ENCODE data around the gene CEP170B.

Gene CEP170B

DNA sequence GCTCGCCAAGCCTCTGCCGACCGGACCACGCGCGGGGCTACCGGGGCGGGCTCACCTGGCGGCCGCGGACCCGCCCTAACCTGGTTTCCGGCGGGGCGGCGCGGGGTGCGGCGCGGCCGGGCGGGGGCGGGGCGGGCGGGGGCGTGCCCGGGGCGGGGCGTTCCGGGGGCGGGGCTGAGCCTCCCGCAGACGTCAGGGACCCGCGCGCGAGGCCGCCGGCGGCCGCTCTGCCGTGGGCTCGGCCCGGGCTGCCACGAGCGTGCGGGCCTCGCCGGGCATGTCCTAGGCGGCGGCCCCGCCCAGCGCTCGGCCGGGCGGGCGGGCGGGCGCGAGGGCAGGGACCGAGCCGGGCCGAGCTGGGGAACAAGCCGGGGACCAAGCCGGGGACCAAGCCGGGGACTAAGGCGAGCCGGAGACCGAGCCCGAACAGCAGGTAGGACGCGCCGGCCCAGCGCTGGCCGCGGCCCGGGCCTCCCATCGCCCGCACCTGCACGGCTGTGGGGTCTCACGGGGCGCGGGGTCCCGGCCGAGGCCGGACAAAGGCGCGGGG is at the start of gene CEP170B:
CEP170B (plus strand) TSS at position 188 of the 550 bp plus-strand sequence. CDS start 3,183 bp downstream, outside the sequence.
- H3K27me3 ChIP-seq (ENCODE audit: insufficient read depth, low read depth, severe bottlenecking), result no peaks in the 10 kb centered on the region
- peak within 1 kb of the TSS; percentile 11; the same call in 1 of the 2 replicates for H3K27ac ChIP-seq
- H3K4me3 ChIP-seq (ENCODE audit: low read depth, low read length), result peak within 1 kb of the TSS; percentile 72
- H3K9me3 ChIP-seq (ENCODE audit: severe bottlenecking), result peaks cover 4% of the 10 kb centered on the region
- peak; percentile 24 for DNase-seq
- H3K36me3 ChIP-seq, result peaks cover 3% of the 10 kb centered on the region; the same call in 1 of the 2 replicates
- TF ChIP-seq, protein P1, sequence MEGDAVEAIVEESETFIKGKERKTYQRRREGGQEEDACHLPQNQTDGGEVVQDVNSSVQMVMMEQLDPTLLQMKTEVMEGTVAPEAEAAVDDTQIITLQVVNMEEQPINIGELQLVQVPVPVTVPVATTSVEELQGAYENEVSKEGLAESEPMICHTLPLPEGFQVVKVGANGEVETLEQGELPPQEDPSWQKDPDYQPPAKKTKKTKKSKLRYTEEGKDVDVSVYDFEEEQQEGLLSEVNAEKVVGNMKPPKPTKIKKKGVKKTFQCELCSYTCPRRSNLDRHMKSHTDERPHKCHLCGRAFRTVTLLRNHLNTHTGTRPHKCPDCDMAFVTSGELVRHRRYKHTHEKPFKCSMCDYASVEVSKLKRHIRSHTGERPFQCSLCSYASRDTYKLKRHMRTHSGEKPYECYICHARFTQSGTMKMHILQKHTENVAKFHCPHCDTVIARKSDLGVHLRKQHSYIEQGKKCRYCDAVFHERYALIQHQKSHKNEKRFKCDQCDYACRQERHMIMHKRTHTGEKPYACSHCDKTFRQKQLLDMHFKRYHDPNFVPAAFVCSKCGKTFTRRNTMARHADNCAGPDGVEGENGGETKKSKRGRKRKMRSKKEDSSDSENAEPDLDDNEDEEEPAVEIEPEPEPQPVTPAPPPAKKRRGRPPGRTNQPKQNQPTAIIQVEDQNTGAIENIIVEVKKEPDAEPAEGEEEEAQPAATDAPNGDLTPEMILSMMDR (IDR thresholded peaks at IDR 0.05; ENCODE audit: low read depth, low read length), result no peak

DNA sequence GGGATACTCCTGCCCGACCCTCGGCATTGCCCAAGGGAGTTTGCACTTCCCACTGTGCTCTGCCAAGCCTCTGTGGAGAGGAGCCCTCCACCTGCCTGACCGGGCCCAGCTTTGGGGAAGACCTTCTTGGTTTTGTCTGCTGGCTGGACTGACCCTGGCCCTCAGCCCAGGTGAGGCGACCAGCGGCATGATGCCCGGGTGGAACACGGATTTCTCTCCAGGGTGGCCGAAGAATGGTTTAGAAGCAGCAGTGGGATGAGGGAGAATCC is 48.5 kb upstream of the CEP170B start:
- Histone ChIP-seq H3K9me3 (ENCODE audit: severe bottlenecking) (peaks cover 4% of the 10 kb centered on the region), H3K36me3 (peaks cover 14% of the 10 kb centered on the region), H3K4me3 (ENCODE audit: low read depth, low read length) (peak overlapping the region; percentile 66), H3K27me3 (ENCODE audit: insufficient read depth, low read depth, severe bottlenecking) (no peaks in the 10 kb centered on the region), H3K27ac (peak overlapping the region; percentile 94)
- DNase-seq, result no peak
- TF ChIP-seq, protein P1 (IDR thresholded peaks at IDR 0.05; ENCODE audit: low read depth, low read length), result no peak

DNA sequence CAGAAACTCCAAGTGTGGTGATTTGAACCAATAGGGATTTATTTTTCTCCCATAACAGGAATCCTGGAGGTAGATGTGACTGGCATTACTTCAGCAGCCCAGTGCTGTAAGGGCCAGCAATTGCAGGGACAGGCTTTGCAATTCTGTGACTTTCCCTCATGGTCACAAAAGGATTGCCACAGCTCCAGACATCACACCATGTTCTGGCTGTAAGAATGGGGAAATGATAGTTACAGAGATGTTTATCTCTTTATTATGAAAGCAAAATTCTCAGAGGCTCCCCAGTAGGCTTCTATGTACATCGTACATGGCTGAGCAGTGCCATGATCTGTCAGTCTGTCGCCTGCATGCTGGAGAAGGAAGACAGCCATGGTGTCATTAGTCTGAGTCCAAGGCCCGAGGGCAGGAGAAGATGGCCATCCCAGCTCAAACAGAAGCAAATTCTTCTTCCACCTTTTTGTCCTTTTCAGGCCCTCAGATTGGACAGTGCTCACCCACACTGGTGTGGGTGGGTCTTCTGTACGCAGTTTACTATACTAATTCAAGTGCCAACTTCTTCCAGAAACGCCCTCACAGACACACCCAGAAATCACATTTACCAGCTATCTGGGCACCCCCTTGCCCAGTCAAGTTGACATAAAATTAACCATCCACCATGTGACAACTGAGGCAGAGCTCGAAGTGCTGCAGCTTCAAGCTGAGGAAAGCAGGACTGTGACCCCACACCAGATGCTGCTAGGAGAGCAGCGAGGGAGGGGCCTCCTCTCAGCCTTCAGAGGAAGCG is 46.9 kb upstream of the CEP170B start:
- TF ChIP-seq, protein P1 (IDR thresholded peaks at IDR 0.05; ENCODE audit: low read depth, low read length), result no peak
- DNase-seq, result no peak
- H3K27ac ChIP-seq, result no peak overlapping the region

DNA sequence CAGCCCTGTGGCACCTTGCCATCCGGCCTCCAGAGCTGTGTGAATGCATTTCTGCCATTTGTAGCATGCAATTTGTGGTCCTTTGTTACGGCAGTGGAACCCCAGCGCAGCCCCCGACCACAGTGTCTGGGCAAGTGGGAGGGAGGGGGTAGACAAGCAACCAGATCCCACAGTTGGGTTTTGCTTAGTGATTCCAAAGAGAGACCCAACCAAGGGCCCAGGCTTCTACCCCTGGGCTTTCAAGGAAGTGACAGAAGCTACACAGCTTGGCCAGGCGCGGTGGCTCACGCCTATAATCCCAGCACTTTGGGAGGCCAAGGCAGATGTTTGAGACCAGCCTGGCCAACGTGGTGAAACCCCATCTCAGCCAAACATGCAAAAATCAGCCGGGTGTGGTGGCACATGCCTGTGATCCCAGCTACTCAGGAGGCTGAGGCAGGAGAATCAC is 46.3 kb upstream of the CEP170B start:
- H3K9me3 ChIP-seq (ENCODE audit: severe bottlenecking), result peaks cover 4% of the 10 kb centered on the region
- no peak for DNase-seq
- H3K27me3 ChIP-seq (ENCODE audit: insufficient read depth, low read depth, severe bottlenecking), result no peaks in the 10 kb centered on the region
- no peak overlapping the region for H3K4me3 ChIP-seq (ENCODE audit: low read depth, low read length)
- TF ChIP-seq, protein P1 (IDR thresholded peaks at IDR 0.05; ENCODE audit: low read depth, low read length), result no peak
- peaks cover 13% of the 10 kb centered on the region for H3K36me3 ChIP-seq
- H3K27ac ChIP-seq, result no peak overlapping the region

More for the DNA sequence above, 46.9 kb upstream of the CEP170B start:
- Histone ChIP-seq H3K27me3 (ENCODE audit: insufficient read depth, low read depth, severe bottlenecking) (no peaks in the 10 kb centered on the region), H3K4me3 (ENCODE audit: low read depth, low read length) (no peak overlapping the region), H3K36me3 (peaks cover 14% of the 10 kb centered on the region), H3K9me3 (ENCODE audit: severe bottlenecking) (peaks cover 4% of the 10 kb centered on the region)

- no peak overlapping the region for H3K27ac ChIP-seq
These were observed 45.7 kb upstream of the CEP170B start for GRCh38 chr14:104819361-104819781.

More at GRCh38 chr14:104819361-104819781, 45.7 kb upstream of the CEP170B start:
- Histone ChIP-seq H3K27me3 (ENCODE audit: insufficient read depth, low read depth, severe bottlenecking) (no peaks in the 10 kb centered on the region), H3K9me3 (ENCODE audit: severe bottlenecking) (peaks cover 4% of the 10 kb centered on the region), H3K36me3 (peaks cover 11% of the 10 kb centered on the region), H3K4me3 (ENCODE audit: low read depth, low read length) (no peak overlapping the region)
- DNase-seq, result no peak
- TF ChIP-seq, protein P1 (IDR thresholded peaks at IDR 0.05; ENCODE audit: low read depth, low read length), result no peak

Data from WERI-Rb-1 (cell line).